HG02571 (cell line): Measurements from ENCODE around the gene IMPA2.
A peak's percentile ranks its signal among the peaks of the same experiment; 100 is the strongest.

Experiments
- ATAC-seq: cut with Tn5 transposase; IDR thresholded peaks from one replicate; pipeline ENCODE4 v1.9.1; 2021; ENCODE audit warnings: mild to moderate bottlenecking, moderate library complexity; ENCODE audit not compliant: unreplicated experiment

IMPA2 gene

GRCh38 chr18:12046046-12046750, 64.9 kb downstream of the IMPA2 start:
- ATAC-seq, result no peak

GRCh38 chr18:12046751-12047335, 65.5 kb downstream of the IMPA2 start:
- no peak for ATAC-seq

- no peak for ATAC-seq
Measured at GRCh38 chr18:12048010-12048826, 66.9 kb downstream of the IMPA2 start.

- no peak for ATAC-seq
Measured at GRCh38 chr18:12048827-12049175, 67.5 kb downstream of the IMPA2 start.

GRCh38 chr18:12049978-12050811, 68.9 kb downstream of the IMPA2 start:
- peak; percentile 92 for ATAC-seq

GRCh38 chr18:12052866-12053265, 71.6 kb downstream of the IMPA2 start:
- no peak for ATAC-seq

GRCh38 chr18:12053289-12053688, 72.0 kb downstream of the IMPA2 start:
- no peak for ATAC-seq

GRCh38 chr18:12056034-12056883, 75.0 kb downstream of the IMPA2 start:
- no peak for ATAC-seq

- no peak for ATAC-seq
Measured at GRCh38 chr18:12056884-12057402, 75.6 kb downstream of the IMPA2 start.

GRCh38 chr18:12057419-12058039, 76.2 kb downstream of the IMPA2 start:
- ATAC-seq, result no peak

- no peak for ATAC-seq
Measured at GRCh38 chr18:12059334-12060181, 78.3 kb downstream of the IMPA2 start.

- no peak for ATAC-seq
Measured at GRCh38 chr18:12060182-12060870, 79.0 kb downstream of the IMPA2 start.

GRCh38 chr18:12061685-12062084, 80.4 kb downstream of the IMPA2 start:
- no peak for ATAC-seq

- ATAC-seq, result no peak
Measured at GRCh38 chr18:12062974-12063373, 81.7 kb downstream of the IMPA2 start.

GRCh38 chr18:12064086-12064763, 82.9 kb downstream of the IMPA2 start:
- no peak for ATAC-seq

- no peak for ATAC-seq
Measured at GRCh38 chr18:12065397-12065796, 84.1 kb downstream of the IMPA2 start.

- ATAC-seq, result no peak
Measured at GRCh38 chr18:12066910-12067511, 85.7 kb downstream of the IMPA2 start.
